H9 (cell line): ENCODE data around the gene ROBO2. TPM values are rescaled to one million over a fixed set of nuclear protein-coding genes. Genes with fewer than 3 reads are reported as not detected.

ENCODE experiments used
- DNase-seq: peaks from one replicate; pipeline ENCODE4 v3.0.0-alpha.2; 2017
- H2AFZ ChIP-seq: one replicate; pipeline ENCODE4 v1.6.1; 2013; ENCODE audit warnings: mild to moderate bottlenecking, low read length, control low read depth, moderate library complexity
- H2AK5ac ChIP-seq: 2 replicates; pipeline ENCODE4 v1.6.1; 2013; ENCODE audit warnings: low read length, control low read depth, mixed read lengths; ENCODE audit not compliant: insufficient read length
- H2BK120ac ChIP-seq: one replicate; pipeline ENCODE4 v1.6.1; 2013; ENCODE audit warnings: low read depth, mild to moderate bottlenecking, low read length, control low read depth, inconsistent platforms; ENCODE audit not compliant: poor library complexity, severe bottlenecking
- H2BK12ac ChIP-seq: 2 replicates; pipeline ENCODE4 v1.6.1; 2013; ENCODE audit warnings: low read length, control low read depth, mixed read lengths, low read depth; ENCODE audit not compliant: insufficient read length
- H2BK15ac ChIP-seq: 2 replicates; pipeline ENCODE4 v1.6.1; 2013; ENCODE audit warnings: low read depth, low read length, control low read depth
- H2BK20ac ChIP-seq: one replicate; pipeline ENCODE4 v1.6.1; 2013; ENCODE audit warnings: low read depth, mild to moderate bottlenecking, low read length, control low read depth, inconsistent platforms; ENCODE audit not compliant: poor library complexity, severe bottlenecking
- H2BK5ac ChIP-seq: 2 replicates; pipeline ENCODE4 v1.6.1; 2013; ENCODE audit warnings: low read length, control low read depth, mixed read lengths; ENCODE audit not compliant: insufficient read length
- H3K14ac ChIP-seq: 2 replicates; pipeline ENCODE4 v1.6.1; 2013; ENCODE audit warnings: low read length, control low read depth; ENCODE audit not compliant: insufficient read depth
- H3K18ac ChIP-seq: 2 replicates; pipeline ENCODE4 v1.6.1; 2013; ENCODE audit warnings: low read depth, mild to moderate bottlenecking, mixed read lengths, low read length, control low read depth; ENCODE audit not compliant: insufficient read length
- H3K23ac ChIP-seq: 2 replicates; pipeline ENCODE4 v1.6.1; 2013; ENCODE audit warnings: low read length, control low read depth, mixed read lengths, low read depth; ENCODE audit not compliant: insufficient read length
- H3K23me2 ChIP-seq: 2 replicates; pipeline ENCODE4 v1.6.1; 2013; ENCODE audit warnings: low read depth, mild to moderate bottlenecking, mixed read lengths, low read length, control low read depth; ENCODE audit not compliant: insufficient read length, poor library complexity, severe bottlenecking
- H3K27ac ChIP-seq: 2 replicates; pipeline ENCODE4 v1.5.1; 2013; ENCODE audit warnings: low read length, control low read depth, mixed read lengths, low read depth; ENCODE audit not compliant: insufficient read length
- H3K27me3 ChIP-seq: 2 replicates; pipeline ENCODE4 v1.6.1; 2013; ENCODE audit warnings: low read length, control low read depth, inconsistent platforms; ENCODE audit not compliant: insufficient read depth
- H3K4ac ChIP-seq: 2 replicates; pipeline ENCODE4 v1.6.1; 2013; ENCODE audit warnings: low read depth, mild to moderate bottlenecking, control low read depth, inconsistent platforms, low read length, moderate library complexity
- H3K4me1 ChIP-seq: 2 replicates; pipeline ENCODE4 v1.6.1; 2013; ENCODE audit warnings: low read length, control low read depth, inconsistent platforms; ENCODE audit not compliant: insufficient read depth
- H3K4me2 ChIP-seq: 2 replicates; pipeline ENCODE4 v1.6.1; 2013; ENCODE audit warnings: low read length, control low read depth, mixed read lengths; ENCODE audit not compliant: insufficient read length, insufficient read depth
- H3K56ac ChIP-seq: 2 replicates; pipeline ENCODE4 v1.6.1; 2013; ENCODE audit warnings: low read depth, mild to moderate bottlenecking, mixed read lengths, low read length, control low read depth; ENCODE audit not compliant: insufficient read length
- H3K79me1 ChIP-seq: 2 replicates; pipeline ENCODE4 v1.6.1; 2013; ENCODE audit warnings: low read depth, mild to moderate bottlenecking, moderate library complexity, low read length, control low read depth, inconsistent platforms; ENCODE audit not compliant: insufficient read depth, poor library complexity, severe bottlenecking
- H3K79me2 ChIP-seq: 2 replicates; pipeline ENCODE4 v1.6.1; 2013; ENCODE audit warnings: low read length, control low read depth, inconsistent platforms; ENCODE audit not compliant: insufficient read depth
- H3K9ac ChIP-seq: 2 replicates; pipeline ENCODE4 v1.6.1; 2013; ENCODE audit warnings: low read length, control low read depth, mixed read lengths; ENCODE audit not compliant: insufficient read length; ENCODE audit errors: extremely low read depth
- H3K9me3 ChIP-seq: one replicate; pipeline ENCODE4 v1.6.1; 2013; ENCODE audit warnings: low read depth, low read length, inconsistent platforms; ENCODE audit not compliant: control insufficient read depth
- H3T11ph ChIP-seq: one replicate; pipeline ENCODE4 v1.6.1; 2013; ENCODE audit warnings: mild to moderate bottlenecking, low read length, control low read depth, inconsistent platforms
- H4K20me1 ChIP-seq: one replicate; pipeline ENCODE4 v1.6.1; 2013; ENCODE audit not compliant: control insufficient read depth, insufficient read length, insufficient read depth
- H4K5ac ChIP-seq: 2 replicates; pipeline ENCODE4 v1.6.1; 2013; ENCODE audit warnings: low read depth, mild to moderate bottlenecking, mixed read lengths, low read length, control low read depth; ENCODE audit not compliant: insufficient read length
- H4K8ac ChIP-seq: replicated peaks from 2 replicates; pipeline ENCODE4 v1.6.1; 2013; ENCODE audit warnings: low read length, control low read depth, mixed read lengths, low read depth; ENCODE audit not compliant: insufficient read length
- H4K91ac ChIP-seq: 2 replicates; pipeline ENCODE4 v1.6.1; 2013; ENCODE audit warnings: low read depth, mild to moderate bottlenecking, moderate library complexity, mixed read lengths, low read length, control low read depth; ENCODE audit not compliant: insufficient read length
- H3K27ac Mint-ChIP-seq, 3 experiments: 2 replicates in 2 of 3; 3 replicates in 1 of 3; pipeline ENCODE4 v1.8.0; 2020 to 2021; ENCODE audit warnings: mixed read lengths in 3 of 3, mild to moderate bottlenecking in 1 of 3, moderate library complexity in 1 of 3
- H3K27me3 Mint-ChIP-seq: 2 replicates; pipeline ENCODE4 v1.8.0; 2021; ENCODE audit warnings: low read depth, mild to moderate bottlenecking, moderate library complexity, mixed read lengths
- H3K36me3 Mint-ChIP-seq, 3 experiments: 2 replicates in 2 of 3; 3 replicates in 1 of 3; pipeline ENCODE4 v1.8.0; 2020 to 2021; ENCODE audit warnings: low read depth in 3 of 3, mixed read lengths in 3 of 3; ENCODE audit not compliant: insufficient read depth in 1 of 3
- H3K4me1 Mint-ChIP-seq, 2 experiments: 2 replicates each; pipeline ENCODE4 v1.8.0; 2020; ENCODE audit warnings: mixed read lengths in 2 of 2
- H3K4me3 Mint-ChIP-seq, 2 experiments: 2 replicates in 1 of 2; 3 replicates in 1 of 2; pipeline ENCODE4 v1.8.0; 2020 to 2021; ENCODE audit warnings: mild to moderate bottlenecking in 2 of 2, mixed read lengths in 2 of 2, moderate library complexity in 1 of 2
- H3K9me3 Mint-ChIP-seq, 2 experiments: 2 replicates in 1 of 2; 3 replicates in 1 of 2; pipeline ENCODE4 v1.8.0; 2020; ENCODE audit warnings: mild to moderate bottlenecking in 2 of 2, mixed read lengths in 2 of 2, moderate library complexity in 1 of 2
- WGBS: extraction: QIAGEN DNeasy Blood & Tissue Kit; methylation state at CpG from one replicate; pipeline ENCODE4 v1.1.7; 2013; ENCODE audit warnings: missing lambda C conversion rate, low lambda C conversion rate, mixed read lengths; ENCODE audit not compliant: insufficient read length; ENCODE audit errors: extremely low coverage; 5-methylcytosine and 5-hydroxymethylcytosine counted together
- total RNA-seq: library from RNA; stranded (reverse); gene quantifications from 2 replicates; pipeline ENCODE4 v1.2.1, GENCODE V29; 2021
- TF ChIP-seq, protein P1 (sequence below): fragments of 200-600 bp; sonication (generic); conservative IDR thresholded peaks from 3 replicates; pipeline ENCODE4 v1.8.0; 2021; ENCODE audit warnings: antibody characterized with exemption, mild to moderate bottlenecking

ROBO2 gene
- total RNA-seq, 1 experiment from 2014 or later = 2.3 TPM

DNA sequence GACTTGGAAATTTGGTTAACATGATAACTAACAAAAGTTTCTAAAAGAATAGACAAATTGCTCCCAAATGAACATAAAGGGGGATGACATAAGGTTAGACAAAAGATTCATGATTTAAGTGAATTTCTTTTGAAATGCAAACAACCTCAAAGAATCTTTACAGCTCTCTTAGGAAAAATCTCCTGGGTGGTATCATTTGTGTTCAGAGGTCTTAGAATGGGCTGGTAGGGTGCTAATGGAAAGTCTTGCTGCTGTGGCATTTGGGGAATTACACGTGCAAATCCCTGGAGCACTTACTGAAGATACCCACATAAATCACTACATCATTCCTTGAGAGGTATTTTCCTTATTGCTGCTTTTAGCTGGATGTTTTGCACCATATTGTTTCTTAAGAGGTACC, 14.4 kb upstream of the ROBO2 start:
- no peak overlapping the region for H2AFZ ChIP-seq
- H3K79me1 ChIP-seq = no peaks in the 10 kb centered on the region
- H3K36me3 Mint-ChIP-seq = peaks cover 0 to 8% (median 2%) of the 10 kb centered on the region in 3 experiments; a peak in 5 of 7 replicates

More for the DNA sequence above, 14.4 kb upstream of the ROBO2 start:
- Histone ChIP-seq H2BK20ac (no peak overlapping the region), H3K4me1 (peaks cover 3% of the 10 kb centered on the region; the same call in 1 of the 2 replicates), H2BK12ac (no peak overlapping the region), H3K27ac (no peak overlapping the region), H2BK120ac (no peak overlapping the region), H3K18ac (no peak overlapping the region), H4K20me1 (no peaks in the 10 kb centered on the region), H3K27me3 (no peaks in the 10 kb centered on the region), H3K9ac (no peak overlapping the region), H3K79me2 (no peaks in the 10 kb centered on the region), H3K56ac (no peak overlapping the region), H2AK5ac (no peak overlapping the region), H4K5ac (no peak overlapping the region), H3K4ac (no peak overlapping the region), H4K91ac (no peak overlapping the region), H3K23me2 (no peaks in the 10 kb centered on the region), H2BK15ac (no peak overlapping the region), H3K14ac (no peak overlapping the region), H3K23ac (no peak overlapping the region), H3K4me2 (no peak overlapping the region), H4K8ac (no peak overlapping the region), H2BK5ac (no peak overlapping the region), H3T11ph (no peak overlapping the region), H3K9me3 (no peaks in the 10 kb centered on the region)
- H3K4me1 Mint-ChIP-seq = peaks cover 19% of the 10 kb centered on the region in 2 experiments
- no peak overlapping the region for H3K27ac Mint-ChIP-seq
- DNase-seq = no peak
- H3K4me3 Mint-ChIP-seq = no peak overlapping the region
- no peaks in the 10 kb centered on the region for H3K27me3 Mint-ChIP-seq
- TF ChIP-seq, protein P1, sequence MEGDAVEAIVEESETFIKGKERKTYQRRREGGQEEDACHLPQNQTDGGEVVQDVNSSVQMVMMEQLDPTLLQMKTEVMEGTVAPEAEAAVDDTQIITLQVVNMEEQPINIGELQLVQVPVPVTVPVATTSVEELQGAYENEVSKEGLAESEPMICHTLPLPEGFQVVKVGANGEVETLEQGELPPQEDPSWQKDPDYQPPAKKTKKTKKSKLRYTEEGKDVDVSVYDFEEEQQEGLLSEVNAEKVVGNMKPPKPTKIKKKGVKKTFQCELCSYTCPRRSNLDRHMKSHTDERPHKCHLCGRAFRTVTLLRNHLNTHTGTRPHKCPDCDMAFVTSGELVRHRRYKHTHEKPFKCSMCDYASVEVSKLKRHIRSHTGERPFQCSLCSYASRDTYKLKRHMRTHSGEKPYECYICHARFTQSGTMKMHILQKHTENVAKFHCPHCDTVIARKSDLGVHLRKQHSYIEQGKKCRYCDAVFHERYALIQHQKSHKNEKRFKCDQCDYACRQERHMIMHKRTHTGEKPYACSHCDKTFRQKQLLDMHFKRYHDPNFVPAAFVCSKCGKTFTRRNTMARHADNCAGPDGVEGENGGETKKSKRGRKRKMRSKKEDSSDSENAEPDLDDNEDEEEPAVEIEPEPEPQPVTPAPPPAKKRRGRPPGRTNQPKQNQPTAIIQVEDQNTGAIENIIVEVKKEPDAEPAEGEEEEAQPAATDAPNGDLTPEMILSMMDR = no peak
- WGBS = no CpG with 5 or more reads among the region's 1 CpG
- H3K9me3 Mint-ChIP-seq = peaks cover 0 to 3% of the 10 kb centered on the region in 2 experiments; a peak in 2 of 5 replicates
